Activated CD4-positive, alpha-beta T cell treated with anti-CD3 and anti-CD28 coated beads, Interleukin-10, Interleukin-2, amounts not matched to agents 100 ng/mL and 50 ng/mL, durations not matched to agents 16 hours and 8 hours (primary cell): ENCODE data around the gene RELN.
A peak's percentile ranks its signal among the peaks of the same experiment; 100 is the strongest.
"Not testable (repeated sequence)": the region's sequence is repeated elsewhere in the genome, so short reads cannot be mapped to it uniquely, and the experiment has no call there.

Experiments
- DNase-seq: peaks from one replicate; pipeline ENCODE4 v3.0.0-alpha.2; 2020

The RELN gene

GRCh38 chr7:103541026-103541425, 448.4 kb downstream of the RELN start:
- DNase-seq: no peak

DNA sequence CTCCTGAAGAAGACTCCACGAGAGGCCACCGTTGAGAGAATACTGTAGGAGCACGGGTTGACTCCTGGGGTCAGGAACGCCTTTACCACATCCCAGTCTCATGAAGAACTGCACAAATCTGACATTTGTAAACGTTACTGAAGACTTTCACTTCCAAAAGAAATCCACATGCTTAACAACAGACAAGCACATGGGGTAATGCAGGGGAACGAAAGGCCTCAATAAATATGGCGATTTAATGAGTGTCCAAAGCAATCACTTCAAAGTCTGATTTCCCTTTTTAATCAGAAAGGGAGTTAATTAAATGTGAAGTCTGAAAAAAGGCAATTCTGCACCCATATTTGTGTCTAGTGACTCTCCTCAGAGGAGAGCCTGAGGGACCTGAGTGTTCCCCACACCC, 449.1 kb downstream of the RELN start:
- no peak for DNase-seq

GRCh38 chr7:103539875-103540274, 449.6 kb downstream of the RELN start:
- no peak for DNase-seq

DNA sequence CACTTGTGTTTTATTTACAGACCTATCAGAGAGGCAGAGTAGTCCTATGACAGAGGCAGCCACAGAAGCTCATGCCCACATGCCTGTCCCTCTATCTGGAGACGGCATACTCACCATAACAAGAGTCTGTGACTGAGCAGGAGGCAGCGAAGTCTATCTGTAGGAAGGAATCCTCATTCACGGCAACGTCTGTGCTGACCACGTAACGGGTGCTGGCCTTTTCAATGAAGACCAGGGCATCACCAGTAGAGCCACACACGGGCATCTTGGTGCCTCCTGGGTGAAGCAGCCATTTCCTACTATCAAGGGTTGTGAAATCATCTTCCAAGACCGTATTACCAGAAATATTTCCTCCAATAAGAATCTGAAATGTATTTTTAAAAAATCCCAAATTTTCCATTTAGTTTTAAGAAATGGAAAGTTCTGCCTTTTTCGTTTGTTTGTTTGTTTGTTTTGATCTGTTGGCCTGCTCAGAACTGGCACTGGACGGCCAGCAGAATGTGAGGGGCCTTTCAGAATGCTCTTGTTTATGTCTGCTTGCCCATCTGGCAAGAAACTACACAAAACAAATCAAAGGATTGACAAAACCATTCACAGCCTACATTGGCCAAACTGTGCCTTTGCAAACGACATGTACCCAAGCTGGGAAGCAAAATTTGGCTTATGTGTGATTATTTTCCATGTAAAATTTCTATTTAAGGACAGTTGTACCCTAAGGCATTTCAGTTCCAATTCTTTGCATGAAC, 450.3 kb downstream of the RELN start:
- no peak for DNase-seq

- no peak for DNase-seq
Measured at GRCh38 chr7:103533761-103534160, 455.7 kb downstream of the RELN start.

- DNase-seq: no peak
Measured at GRCh38 chr7:103532955-103533354, 456.5 kb downstream of the RELN start.

GRCh38 chr7:103528152-103528551, 461.3 kb downstream of the RELN start:
- no peak for DNase-seq

DNA sequence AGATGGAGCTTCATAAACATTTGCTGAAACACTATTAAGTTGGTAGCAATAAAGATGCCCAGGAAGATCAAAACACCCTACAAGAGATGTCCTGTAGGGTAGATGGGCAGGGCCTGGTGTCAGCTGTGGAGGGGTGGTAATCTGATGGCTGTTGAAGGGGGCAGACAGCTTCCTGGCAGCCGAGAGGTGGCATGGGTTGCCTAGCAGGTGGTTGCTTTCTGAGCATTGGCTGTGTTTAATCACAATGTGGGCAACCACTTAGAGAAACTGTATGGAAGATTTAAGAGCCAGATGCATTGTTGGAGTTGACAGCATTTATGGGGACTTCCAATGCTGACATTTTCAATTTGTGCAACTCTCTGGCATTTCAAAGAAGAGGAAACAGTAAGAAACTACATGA, 463.5 kb downstream of the RELN start:
- DNase-seq: no peak

DNA sequence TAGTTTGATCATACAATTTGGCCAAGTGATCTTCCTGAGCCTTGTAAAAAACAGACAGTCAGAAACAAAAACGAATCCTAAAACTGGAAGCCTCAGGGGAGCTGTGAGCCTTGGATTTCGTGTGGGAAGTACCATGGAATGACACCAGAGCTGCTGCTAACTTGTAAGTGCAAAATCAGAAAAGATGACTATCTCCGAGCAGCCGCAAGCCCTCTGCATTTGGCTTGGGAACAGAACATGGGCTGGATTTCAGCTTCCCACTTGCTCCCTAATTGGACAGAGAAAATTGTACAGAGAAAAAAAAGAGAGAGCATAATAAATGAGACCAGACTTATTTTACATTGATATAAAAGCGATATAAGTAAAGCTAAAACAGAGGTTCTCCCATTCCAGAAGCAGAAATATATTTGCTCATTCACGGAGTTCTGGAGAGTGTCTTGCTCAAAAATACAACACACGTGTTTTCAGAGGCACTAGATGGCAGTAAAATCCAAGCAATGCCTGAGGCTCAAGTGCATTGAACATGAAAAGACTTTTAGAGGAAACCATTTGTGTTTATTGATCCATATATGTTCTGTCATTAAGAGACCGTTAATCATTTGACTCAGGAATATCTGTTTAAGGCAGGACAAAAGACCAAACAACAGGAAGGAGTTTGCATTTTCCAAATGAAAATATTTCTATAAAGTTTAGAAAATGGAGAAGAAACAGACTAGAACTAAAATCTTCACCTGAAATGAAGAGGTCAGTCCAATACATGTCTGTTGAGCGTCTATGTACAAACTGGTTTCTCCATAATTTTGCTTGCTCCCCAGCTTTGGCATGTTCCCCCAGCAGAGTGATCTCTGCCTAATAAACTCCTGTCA, 465.2 kb downstream of the RELN start:
- DNase-seq: peak; percentile 2

GRCh38 chr7:103521937-103522336, 467.5 kb downstream of the RELN start:
- no peak for DNase-seq

DNA sequence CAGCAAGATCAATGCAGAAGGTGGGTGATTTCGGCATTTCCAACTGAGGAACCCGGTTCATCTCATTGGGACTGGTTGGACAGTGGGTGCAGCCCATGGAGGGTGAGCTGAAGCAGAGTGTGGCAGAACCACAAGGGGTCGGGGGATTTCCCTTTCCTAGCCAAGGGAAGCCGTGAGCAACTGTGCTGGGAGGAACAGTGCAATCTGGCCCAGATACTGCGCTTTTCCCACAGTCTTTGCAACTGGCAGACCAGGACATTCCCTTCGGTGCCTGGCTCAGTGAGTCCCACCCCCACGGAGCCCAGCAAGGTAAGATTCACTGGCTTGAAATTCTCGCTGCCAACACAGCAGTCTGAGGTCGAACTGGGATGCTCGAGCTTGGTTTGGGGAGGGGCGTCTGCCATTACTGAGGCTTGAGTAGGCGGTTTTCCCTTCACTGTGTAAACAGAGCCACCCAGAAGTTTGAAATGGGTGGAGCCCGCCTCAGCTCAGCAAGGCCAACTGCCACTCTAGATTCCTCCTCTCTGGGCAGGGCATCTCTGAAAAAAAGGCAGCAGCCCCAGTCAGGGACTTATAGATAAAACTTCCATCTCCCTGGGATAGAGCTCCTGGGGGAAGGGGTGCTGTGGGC, 484.8 kb downstream of the RELN start:
- no peak for DNase-seq

- DNase-seq: no peak
Measured at GRCh38 chr7:103501206-103501605, 488.3 kb downstream of the RELN start.

GRCh38 chr7:103499976-103500375, 489.5 kb downstream of the RELN start:
- no peak for DNase-seq

GRCh38 chr7:103487419-103487818, 502.0 kb downstream of the RELN start:
- DNase-seq: no peak

GRCh38 chr7:103486873-103487272, 502.6 kb downstream of the RELN start:
- not testable (repeated sequence) for DNase-seq

DNA sequence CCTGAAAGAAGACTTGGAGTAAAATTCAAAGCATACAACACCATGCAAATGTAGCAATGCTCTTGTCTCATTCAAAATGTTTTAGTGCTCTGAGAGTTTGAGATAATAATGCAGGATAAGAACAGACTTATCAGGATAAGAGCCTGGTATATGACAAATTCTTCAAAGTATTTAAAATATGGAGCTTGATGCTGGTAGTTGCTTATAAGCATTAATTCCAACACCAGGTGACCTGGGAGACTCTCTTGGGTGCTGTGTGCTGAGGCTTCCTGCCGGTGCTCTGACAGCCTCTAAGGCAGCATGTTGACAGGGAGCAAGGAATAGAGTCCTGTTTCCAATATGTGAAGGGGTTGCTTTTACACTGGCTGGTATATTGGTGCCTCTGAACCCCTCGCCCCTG, 508.7 kb downstream of the RELN start:
- DNase-seq: no peak

GRCh38 chr7:103474956-103475355, 514.5 kb downstream of the RELN start:
- no peak for DNase-seq

DNA sequence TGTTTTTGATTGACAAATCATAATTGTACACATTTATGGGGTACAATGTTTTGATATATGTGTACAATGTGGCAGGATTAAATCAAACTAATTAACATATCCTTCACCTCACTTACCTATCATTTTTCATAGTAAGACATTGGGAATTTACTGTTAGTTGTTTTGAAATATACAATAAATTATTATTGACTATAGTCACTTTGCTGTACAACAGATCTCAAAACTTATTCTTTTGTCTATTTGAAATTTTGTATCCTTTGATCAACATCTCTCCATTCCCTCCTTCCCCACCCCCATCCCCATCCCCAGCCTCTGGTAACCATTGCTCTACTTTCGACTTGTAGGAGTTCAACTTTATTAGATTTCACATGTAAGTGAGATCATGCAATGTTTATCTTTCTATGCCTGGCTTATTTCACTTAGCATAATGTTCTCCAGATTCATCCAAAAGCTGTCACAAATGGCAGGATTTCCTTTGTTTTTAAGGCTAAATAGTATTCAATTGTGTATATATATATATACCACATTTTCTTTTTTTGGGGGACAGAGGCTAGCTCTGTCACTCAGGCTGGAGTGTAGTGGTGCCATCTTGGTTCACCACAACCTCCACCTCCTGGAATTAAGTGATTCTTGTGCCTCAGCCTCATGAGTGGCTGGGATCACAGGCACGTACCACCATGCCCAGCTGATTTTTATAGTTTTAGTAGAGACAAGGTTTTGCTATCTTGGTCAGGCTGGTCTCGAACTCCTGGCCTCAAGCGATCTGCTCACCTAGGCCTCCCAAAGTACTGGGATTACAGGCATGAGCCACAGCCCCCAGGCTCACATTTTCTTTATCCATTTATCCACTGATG, 520.1 kb downstream of the RELN start:
- no peak for DNase-seq

- DNase-seq: no peak
Measured at GRCh38 chr7:103466814-103467213, 522.6 kb downstream of the RELN start.

DNA sequence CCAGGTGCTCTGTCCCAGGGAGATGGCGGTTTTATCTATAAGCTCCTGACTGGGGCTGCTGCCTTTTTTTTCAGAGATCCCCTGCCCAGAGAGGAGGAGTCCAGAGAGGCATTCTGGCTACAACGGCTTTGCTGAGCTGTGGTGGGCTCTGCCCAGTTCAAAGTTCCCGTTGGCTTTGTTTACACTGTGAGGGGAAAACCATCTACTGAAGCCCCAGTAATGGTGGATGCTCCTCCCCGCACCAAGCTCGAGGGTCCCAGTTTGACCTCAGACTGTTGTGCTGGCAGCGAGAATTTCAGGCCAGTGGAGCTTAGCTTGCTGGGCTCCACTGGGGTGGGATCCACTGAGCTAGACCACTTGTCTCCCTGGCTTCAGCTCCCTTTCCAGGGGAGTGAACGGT, 527.1 kb downstream of the RELN start:
- DNase-seq: no peak

DNA sequence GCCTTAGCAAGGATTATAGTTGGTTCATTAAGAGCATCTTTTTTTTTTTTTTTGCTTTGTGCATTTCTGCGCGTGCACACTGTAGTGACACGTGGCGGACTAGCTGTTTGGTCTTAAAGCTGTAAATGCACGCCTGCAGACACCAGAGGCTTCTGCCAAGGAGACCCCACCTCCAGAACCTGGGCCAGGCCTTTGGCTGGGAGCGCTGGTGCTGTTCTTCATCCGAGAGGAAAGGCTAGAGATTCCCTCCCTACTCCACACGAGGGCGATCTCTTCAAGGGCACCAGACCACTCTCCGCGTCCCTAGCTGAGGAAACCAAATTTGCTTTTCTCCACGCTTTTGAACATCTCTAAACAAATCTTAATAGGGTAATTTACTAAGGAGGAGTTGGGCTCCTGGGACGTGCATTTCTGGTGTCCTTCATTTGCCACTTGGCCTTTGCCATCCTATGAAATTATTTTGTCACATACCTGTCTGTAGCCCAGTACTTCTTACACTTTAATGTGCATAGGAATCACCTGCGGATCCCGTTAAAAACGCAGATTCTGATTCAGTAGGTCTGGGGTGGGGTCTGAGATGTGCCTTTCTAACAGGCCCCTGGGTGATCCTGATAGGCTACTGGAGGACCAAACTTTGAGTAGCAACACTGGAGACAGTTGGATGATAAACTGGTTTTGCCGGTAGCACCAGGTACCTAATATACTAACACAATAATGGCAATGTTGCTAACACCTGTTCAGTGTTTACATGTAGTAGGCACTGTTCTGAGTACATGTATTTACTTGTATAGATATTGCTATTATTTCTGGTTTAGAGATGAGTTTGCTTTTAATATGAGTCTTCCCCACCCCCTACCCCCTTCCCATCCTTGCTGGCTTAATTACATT, 542.1 kb downstream of the RELN start:
- DNase-seq: peak; percentile 60

- DNase-seq: peak; percentile 10
Measured at GRCh38 chr7:103446049-103446520, 543.4 kb downstream of the RELN start, which contains the start of gene SLC26A5. Gene SLC26A5 (minus strand): TSS chr7:103446207. CDS start chr7:103421514, 24,693 bp downstream.
